NCI-H128 (cell line): ENCODE measurements around the gene RNPS1.

Experiments
- DNase-seq: peaks from one replicate; lab custom pipeline; 2025; ENCODE audit not compliant: unreplicated experiment; lab: John Stamatoyannopoulos, UW

The RNPS1 gene

DNA sequence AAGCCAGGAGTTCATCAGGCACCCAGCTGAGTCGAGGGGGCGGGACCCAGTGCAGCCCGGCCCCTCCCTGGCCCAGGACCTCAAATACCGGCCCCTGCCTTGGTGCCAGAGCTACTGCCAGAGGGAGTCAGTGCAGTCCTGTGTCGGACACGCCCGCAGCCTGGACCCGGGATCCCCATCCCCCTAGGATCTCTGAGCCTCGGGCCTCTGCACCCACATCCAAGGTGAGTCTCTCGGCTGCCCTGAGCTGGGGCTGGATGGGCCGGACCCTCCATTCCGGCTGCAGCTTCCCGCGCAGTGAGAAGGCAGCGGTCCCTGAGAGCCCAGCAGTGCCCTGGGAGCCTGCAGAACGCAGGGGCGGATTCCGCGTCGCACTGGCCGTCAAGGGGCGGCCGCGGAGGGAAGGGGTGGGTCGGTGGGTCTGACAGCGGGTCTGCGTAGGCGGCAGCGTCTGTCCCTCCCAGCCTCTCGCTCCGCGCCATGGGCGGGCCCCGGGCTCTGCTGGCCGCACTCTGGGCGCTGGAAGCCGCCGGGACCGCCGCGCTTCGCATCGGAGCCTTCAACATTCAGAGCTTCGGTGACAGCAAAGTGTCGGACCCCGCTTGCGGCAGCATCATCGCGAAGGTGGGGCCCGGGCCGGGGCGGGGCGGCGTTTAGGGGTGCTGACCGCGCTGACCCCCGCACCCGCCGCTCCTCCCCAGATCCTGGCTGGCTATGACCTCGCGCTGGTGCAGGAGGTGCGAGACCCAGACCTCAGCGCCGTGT lies 31.4 kb downstream of the RNPS1 start, which contains the start of gene DNASE1L2:
Gene DNASE1L2 (plus strand): TSS at position 108 of the 765 bp plus-strand sequence. CDS start 373 bp downstream, at position 481.
- DNase-seq = no peak

DNA sequence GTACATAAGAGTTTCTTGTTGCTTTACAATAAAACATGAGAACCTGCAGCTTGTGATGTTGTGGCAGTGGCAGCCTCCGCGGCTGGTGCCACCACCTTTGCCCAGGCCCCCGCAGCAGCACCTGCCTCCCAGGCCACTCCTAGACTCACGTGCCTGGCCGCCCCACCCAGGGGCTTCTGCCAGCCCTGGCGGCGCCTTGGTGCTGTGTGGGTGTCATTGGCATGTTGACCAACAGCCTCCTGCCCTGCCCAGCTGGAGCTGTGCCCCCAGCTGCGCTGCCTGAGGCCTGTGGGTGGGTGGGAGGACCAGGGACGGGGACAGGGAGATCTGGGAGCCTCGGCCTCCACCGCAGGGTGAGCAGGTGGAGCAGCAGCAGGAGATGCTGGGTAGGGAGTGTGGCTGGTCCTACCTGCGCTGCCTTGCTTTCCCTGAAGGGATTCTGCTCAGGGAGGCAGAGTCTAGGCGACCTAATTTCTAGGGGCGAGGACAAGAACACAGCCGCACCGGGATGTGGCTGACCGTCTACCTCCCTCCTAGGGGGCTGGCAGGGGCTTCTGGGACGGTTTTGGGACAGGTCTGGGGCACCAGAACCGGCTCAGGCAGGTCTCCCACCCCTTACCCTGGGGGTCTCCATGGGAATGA lies 32.1 kb downstream of the RNPS1 start:
- DNase-seq = no peak

DNA sequence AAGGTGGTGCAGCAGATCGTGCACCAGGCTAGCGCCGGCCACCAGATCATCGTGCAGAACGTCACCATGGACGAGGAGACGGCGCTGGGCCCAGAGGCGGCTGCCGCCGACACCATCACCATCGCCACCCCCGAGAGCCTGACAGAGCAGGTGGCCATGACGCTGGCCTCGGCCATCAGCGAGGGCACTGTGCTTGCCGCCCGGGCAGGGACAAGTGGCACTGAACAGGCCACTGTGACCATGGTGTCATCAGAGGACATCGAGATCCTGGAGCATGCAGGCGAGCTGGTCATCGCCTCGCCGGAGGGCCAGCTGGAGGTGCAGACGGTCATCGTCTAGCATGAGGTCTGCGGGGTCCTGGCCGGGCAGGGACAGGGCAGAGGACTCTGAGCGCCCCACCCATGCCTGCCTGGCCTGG lies 32.7 kb downstream of the RNPS1 start:
- DNase-seq = no peak

DNA sequence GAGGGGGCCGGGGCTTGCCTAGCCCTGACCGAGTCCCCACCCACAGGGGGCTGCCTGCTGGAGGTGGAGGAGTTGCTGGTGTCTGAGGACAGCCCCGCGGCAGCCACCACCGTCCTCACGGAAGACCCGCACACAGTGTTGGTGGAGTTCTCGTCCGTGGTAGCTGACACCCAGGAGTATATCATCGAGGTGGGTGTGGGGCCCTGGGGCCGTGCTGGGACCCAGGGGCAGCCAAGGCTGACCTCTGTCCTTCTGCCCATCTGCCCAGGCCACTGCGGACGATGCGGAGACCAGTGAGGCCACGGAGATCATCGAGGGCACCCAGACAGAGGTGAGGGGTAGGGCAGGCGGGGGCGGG lies 33.1 kb downstream of the RNPS1 start:
- DNase-seq = no peak

DNA sequence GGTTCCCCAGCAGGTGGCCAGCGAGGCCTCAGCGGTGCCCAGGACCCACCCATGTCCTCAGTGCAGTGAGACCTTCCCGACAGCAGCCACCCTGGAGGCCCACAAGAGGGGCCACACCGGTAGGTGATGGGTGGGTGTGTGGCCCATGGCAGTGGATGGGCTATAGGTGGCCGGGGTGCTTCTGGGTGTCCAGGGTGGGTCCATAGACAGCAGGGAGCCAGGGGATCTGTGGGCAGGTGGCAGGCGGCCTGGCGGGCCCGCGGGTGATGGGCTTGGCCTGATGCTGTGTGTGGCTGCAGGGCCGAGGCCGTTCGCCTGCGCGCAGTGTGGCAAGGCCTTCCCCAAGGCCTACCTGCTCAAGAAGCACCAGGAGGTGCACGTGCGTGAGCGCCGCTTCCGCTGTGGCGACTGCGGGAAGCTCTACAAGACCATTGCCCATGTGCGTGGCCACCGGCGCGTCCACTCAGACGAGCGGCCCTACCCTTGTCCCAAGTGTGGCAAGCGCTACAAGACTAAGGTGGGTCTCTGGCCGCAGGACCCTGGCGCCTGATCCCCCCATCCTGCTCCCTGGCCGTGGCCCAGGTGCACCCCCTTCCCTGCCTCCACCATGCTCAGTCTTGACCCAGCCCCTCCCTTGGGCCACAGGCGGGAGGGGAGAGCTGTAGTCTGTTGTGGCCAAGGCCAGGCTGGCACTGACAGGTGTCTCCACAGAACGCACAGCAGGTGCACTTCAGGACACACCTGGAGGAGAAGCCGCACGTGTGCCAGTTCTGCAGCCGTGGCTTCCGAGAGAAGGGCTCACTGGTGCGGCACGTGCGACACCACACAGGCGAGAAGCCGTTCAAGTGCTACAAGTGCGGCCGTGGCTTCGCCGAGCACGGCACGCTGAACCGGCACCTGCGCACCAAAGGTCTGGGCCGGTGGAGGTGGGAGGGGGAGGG lies 33.8 kb downstream of the RNPS1 start:
- peak; percentile 51 for DNase-seq

DNA sequence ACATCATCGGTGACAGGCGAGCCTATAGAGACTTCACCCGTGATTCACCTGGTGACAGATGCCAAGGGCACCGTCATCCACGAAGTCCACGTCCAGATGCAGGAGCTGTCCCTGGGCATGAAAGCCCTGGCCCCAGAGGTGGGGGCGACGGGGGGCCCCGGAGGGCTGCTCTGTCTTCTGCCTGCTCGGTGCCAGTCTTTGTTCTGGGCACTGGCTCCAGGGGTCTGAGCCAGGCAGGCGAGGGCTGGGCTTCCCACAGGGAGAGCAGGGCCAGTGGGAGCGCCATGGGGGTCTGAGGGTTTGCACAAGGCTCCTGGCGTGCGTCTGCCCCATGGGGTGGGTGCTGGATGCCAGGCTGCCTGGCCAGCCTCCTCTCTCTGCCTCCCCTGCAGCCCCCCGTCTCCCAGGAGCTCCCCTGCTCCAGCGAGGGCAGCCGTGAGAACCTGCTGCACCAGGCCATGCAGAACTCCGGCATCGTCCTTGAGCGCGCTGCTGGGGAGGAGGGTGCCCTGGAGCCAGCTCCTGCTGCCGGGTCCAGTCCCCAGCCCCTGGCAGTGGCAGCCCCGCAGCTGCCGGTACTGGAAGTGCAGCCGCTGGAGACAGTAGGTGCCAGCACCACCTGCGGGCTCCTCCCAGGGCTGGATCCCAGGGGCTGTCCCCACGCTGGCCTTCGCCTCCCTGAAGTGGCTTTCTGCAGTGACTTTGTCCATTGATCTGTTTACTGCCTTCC lies 34.7 kb downstream of the RNPS1 start:
- DNase-seq = no peak

DNA sequence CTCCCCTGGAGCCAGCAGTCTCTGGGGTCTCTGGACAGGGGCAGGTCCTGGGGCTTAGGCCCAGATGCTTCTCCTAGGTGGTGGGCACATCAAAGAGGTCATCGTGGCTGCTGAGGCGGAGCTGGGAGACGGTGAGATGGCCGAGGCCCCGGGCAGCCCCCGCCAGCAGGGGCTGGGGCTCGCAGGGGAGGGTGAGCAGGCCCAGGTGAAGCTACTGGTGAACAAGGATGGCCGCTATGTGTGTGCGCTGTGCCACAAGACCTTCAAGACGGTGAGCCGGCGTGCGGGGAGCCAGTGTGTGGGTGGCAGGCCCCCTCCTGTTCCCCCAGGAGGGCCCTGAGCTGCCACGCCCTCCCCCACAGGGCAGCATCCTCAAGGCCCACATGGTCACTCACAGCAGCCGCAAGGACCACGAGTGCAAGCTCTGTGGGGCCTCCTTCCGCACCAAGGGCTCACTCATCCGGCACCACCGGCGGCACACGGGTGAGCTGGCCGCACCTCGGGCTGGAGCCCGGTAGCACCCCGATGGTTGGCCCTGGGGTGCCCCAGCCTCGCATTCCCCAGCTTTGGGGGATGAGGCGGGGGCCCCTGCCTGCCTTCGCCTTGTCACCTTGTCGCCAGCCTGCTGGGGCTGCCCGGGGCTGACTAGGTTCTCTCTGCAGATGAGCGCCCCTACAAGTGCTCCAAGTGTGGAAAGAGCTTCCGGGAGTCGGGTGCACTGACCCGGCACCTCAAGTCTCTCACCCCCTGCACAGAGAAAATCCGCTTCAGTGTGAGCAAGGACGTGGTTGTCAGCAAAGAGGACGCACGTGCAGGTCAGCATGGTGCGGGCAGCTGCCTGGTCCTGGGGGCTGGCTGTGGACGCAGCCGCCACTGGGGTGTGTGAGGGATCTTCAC lies 35.6 kb downstream of the RNPS1 start:
- no peak for DNase-seq

DNA sequence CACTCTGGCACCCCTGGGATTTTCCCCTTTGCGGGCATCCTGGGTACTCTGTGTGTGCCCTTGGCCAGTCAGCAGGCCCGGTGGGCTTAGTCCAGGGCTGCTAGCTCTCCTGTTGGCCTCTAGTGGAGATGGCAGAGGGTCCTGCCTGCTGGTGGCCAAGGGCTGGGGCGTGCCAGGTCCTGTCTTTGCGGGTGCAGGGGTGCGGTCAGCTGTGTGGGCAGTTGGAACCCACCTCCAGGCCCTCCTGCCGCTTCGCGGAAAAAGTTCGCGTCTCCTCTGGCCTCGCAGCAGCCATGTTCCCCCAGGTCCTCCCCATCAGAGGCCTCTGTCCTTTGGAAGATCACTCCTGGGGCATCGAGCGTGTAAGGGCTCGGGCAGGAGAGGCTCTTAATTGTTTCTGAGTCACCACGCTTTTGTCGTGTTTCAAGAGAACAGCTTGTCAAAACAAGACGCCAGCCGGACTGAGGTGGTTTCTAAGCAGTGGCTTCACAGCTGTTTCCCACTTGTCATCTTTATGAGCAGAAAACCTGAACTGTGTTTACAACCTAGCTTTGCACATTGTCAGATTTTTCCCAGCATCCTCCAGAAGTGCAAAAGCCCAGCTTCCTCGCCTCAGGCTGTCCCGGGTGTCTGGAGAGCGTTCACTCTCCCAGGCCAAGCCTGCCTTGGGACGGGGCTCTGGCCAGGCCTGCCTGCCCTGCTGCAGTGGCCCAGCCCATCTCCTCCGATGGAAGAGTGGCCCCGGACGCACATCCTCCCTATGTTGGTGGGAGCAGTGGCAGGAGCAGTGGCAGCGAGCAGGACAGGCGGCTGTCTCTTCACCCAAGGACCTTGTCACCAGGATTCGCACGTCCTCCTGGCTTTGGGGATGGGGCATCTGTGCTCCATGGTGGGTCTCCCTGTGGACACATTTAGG lies 36.7 kb downstream of the RNPS1 start:
- no peak for DNase-seq

DNA sequence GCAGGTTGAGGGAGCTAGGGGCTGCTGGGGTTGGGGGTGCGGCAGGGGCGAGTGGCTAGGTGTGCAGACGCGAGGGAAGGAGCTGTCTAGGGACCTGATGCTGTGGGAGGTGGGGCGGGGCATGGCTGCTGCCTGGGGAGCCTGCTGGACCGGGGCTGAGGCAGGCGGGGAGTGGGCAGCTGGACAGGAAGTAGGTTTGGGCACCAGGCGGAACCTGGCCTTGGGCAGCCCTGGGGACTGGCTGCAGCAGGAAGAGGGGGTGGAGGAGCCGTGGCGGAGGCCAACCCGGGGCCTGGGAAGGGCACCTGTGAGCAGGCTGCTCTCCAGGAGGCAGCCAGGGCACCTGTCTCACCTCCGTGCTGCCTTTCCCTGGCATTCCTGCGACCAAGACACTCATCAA lies 37.5 kb downstream of the RNPS1 start:
- DNase-seq = no peak

DNA sequence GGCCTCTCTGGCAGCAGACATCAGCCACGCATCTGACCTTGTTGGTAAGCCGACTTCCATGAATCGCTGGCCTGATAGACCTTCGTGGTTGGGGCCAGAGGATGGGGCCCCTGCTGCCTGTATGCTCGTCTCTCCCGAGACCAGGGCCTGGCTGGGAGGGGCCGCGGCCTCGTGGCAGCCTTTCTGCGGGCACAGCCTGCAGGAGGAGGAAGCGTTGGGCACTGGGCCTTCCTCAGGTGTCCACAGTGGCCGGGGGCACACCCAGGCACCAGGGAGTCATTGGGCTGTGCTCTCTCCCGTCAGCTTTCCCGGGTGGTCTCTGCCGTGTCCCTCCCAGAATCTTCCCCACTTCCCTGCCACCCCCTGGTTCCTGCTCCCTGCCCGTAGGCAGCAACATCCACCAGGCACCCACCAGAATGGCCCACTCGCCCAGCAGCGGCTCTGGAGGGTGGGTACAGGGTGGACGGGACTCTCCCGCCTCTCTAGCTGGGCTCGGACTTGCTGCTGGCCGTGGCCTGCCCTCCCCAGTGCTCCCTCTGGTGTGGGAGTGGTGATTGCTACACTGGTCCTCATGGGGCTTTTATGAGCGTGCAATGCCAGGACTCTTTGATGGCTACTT lies 38.2 kb downstream of the RNPS1 start:
- DNase-seq = no peak

DNA sequence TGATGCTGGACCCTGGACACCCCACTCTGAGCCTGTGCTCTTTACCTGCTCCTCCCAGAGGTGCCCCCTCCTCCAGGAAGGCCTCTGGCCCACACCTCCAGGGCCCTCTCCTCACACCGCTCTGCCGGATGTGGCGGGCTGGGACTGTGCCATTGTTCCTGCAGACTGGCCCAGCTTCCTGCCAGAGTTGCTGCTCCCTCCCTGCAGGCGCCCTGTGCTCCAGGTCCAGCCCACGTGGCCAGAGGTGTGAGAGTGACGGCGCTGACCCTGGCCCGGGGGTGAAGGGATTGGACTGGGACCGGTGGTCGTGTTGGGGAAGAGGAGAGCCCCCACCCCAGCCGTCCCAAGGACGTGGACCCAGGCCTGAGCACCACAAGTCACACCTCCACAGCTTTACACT lies 38.8 kb downstream of the RNPS1 start:
- no peak for DNase-seq

DNA sequence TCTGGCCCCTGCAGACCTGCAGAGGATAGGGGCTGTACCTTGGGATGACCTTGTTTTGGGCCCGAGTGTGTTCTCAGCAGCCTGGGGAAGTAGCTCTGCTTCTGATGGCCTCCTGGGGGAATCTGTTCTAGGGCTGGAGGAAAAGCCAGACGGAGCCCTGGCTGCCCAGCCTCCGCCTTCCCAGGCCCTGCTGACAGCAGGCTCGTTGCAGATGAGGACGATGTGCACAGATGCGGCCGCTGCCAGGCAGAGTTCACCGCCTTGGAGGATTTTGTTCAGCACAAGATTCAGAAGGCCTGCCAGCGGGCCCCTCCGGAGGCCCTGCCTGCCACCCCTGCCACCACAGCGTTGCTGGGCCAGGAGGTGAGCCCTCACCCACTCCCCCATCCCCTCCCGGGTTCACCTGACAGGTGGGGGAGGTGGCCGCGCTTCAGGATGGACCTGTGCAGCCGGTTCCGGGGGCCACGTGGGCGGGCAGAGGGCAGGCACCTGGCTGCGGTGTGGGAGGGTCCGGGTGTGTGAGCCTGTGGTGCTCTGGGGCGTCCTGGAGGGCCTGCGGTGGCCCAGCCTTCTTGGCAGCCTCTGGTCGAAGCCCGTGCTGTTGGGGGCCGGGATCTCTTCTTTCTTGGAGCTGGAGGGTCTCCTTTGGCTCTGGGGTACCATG lies 39.6 kb downstream of the RNPS1 start:
- no peak for DNase-seq

DNA sequence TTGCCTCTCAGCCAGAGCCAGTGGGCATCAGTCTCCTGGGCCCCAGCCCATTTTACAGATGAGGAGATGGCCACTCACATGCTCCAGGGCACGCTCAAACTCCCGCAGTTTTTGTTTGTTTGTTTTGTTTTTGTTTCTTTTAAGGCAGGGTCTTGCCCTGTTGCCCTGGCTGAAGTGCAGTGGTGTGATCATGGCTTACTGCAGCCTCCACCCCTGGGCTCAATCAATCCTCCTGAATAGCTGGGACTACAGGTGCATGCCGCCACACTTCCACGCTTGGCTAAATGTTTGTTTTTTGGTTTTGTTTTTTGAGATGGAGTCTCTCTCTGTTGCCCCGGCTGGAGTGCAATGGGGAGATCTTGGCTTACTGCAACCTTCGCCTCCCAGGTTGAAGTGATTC lies 41.0 kb downstream of the RNPS1 start:
- DNase-seq = no peak

DNA sequence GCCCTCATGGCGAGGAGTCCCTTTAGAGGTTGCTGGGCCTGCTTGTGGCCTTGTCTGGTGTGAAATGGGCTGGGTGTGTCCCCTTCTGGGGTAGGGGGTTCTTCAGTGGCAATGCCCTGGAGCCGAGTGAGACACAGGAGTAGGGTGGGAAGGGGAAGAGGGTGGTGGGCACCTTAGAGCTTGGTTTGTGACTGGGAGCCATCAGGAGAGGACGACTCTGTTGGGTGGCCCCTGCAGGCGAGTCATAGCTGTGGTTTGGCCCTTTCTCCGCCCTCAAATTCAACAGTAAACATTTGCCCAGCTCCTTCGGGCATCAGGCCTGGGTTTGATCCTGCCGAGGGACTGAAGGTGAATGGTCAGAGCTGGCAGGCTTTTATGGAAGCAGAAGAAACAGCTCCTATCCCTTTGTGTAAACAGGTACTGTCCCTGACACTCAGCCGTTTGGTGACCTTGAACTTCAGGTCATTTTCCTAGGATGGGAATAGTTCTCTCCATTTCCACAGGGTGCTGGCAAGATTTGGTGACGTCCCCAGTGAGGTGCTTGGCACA lies 41.6 kb downstream of the RNPS1 start:
- no peak for DNase-seq

DNA sequence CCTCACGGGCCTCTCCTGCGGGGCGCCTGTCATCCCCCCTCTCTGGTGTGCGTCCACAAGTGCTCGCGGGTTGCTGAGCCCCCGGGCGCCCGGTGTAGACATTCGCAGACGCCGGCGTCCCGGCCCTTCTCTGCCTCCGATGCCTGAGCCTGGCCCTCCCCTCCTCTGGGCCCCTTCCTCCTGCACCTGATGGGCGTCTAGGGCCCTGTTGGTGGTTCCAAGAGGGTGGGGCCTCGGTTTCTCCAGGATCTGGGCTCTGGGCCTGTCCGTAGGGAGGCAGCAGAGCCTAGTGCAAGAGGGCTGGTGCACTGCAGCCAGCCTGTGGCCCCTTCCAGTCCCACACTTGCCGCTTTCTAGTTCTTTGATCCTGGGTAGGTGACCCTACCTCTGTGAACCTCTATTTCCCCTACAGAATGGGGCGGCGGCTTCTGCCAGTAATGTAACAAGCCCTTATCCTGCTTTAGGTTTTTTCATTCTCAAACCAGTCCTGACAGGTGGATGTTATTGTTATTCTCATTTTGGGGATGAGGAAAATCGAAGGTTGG lies 43.9 kb downstream of the RNPS1 start:
- no peak for DNase-seq

DNA sequence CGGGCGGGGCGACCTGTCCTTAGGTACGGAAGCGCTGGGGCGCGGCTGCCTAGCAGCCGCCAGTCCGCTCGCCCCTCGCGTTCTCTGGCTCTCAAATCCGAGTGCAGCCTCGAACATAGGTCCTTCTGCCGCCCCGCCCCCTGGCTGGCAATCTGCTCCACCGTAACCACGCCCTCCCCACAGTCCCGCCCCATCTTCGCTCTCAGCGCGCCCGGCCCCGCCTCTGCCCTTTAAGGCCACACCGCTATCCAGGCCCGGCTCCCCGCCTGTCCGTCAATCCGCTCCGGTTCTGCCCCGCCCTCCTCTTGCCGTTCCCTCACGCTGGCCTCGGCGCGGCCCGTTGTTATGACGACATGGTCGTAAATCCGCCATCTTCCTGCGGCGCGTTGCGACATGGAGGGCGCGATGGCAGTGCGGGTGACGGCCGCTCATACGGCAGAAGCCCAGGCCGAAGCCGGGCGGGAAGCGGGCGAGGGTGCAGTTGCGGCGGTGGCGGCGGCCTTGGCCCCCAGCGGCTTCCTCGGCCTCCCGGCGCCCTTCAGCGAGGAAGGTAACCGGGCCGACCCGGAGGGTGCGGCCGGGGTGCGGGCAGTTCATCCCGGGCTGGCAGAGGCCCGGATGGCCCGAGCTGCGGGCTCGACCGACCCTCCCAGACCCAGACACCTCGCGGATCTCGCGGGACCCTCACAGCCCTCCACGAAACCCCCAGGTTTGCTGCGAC lies 44.5 kb downstream of the RNPS1 start, which contains the start of gene E4F1:
Gene E4F1 (plus strand): TSS at position 371 of the 721 bp plus-strand sequence. CDS start 23 bp downstream, at position 394.
- DNase-seq = peak; percentile 90

DNA sequence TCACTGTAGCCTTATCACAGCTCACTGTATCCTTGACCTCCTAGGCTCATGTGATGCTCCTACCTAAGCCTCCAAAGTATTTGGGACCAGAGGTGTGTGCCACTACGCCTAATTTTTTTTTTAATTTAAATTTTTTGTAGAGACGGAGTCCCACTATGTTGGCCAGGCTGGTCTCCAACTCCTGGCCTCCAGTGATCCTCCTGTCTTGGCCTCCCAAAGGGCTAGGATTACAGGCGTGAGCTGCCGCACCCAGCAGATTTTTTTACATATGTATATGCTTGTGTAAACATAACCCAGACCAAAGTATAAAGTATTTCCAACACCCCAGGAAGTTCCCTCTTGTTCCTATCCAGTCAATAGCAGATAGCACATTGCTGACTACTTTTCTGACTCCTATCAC lies 51.6 kb downstream of the RNPS1 start:
- DNase-seq = no peak
